ENCODE results near the gene STAC. TPM values are rescaled to one million over a fixed set of nuclear protein-coding genes. Genes with fewer than 3 reads are reported as not detected.

STAC gene
- total and polyA plus RNA-seq, 4 donors, result 0.21 to 0.56 (median 0.39) TPM

- no peaks in the 10 kb centered on the region for H3K9me3 ChIP-seq (ENCODE audit: control insufficient read depth in 4 of 4, low read length in 3 of 4)
- TF ChIP-seq REST (IDR thresholded peaks at IDR 0.05) (no peak), RXRA (IDR thresholded peaks at IDR 0.05) (no peak), ATF3 (IDR thresholded peaks at IDR 0.05) (no peak), NR2F2 (IDR thresholded peaks at IDR 0.05) (no peak), MAX (IDR thresholded peaks at IDR 0.05) (no peak), HNF4A (conservative IDR thresholded peaks at IDR 0.05) (no peak), YY1 (IDR thresholded peaks at IDR 0.05) (no peak), EGR1 (IDR thresholded peaks at IDR 0.05; ENCODE audit: low read depth in 2 of 2) (no peak), ZBTB33 (IDR thresholded peaks at IDR 0.05) (no peak), RAD21 (IDR thresholded peaks at IDR 0.05) (no peak), CTCF (IDR thresholded peaks at IDR 0.05; ENCODE audit: low read depth, low read length, missing input control) (no peak), FOXA1 (IDR thresholded peaks at IDR 0.05) (no peak), JUND (IDR thresholded peaks at IDR 0.05) (no peak), TAF1 (conservative IDR thresholded peaks at IDR 0.05) (no peak), HNF4G (IDR thresholded peaks at IDR 0.05) (no peak)
- H3K4me3 ChIP-seq (ENCODE audit: low read depth in 1 of 3, low read length in 3 of 3), result no peak overlapping the region
- H3K4me1 ChIP-seq (ENCODE audit: control insufficient read depth in 4 of 4, insufficient read depth in 4 of 4, low read length in 3 of 4), result no peaks in the 10 kb centered on the region
- H3K9ac ChIP-seq (ENCODE audit: low read depth in 1 of 2, low read length in 2 of 2), result no peak overlapping the region
- H3K36me3 ChIP-seq (ENCODE audit: control insufficient read depth in 4 of 4, insufficient read depth in 3 of 4, low read depth in 1 of 4, low read length in 3 of 4), result no peaks in the 10 kb centered on the region
- H3K27ac ChIP-seq (ENCODE audit: low read depth in 1 of 2, low read length in 2 of 2), result no peak overlapping the region
- WGBS, result 53% methylated on average over 6 of the region's 6 CpGs
- DNase-seq (ENCODE audit: low spot score), result no peak
- no peaks in the 10 kb centered on the region for H3K27me3 ChIP-seq (ENCODE audit: control insufficient read depth in 4 of 4, insufficient read depth in 4 of 4, low read length in 3 of 4)
These were observed 109.5 kb downstream of the STAC start for GRCh38 chr3:36489679-36490425.

- WGBS, result 86% methylated on average over 4 of the region's 4 CpGs
- DNase-seq (ENCODE audit: low spot score), result no peak
- no peak overlapping the region for H3K27ac ChIP-seq (ENCODE audit: low read depth in 1 of 2, low read length in 2 of 2)
- no peaks in the 10 kb centered on the region for H3K4me1 ChIP-seq (ENCODE audit: control insufficient read depth in 4 of 4, insufficient read depth in 4 of 4, low read length in 3 of 4)
- no peak overlapping the region for H3K4me3 ChIP-seq (ENCODE audit: low read depth in 1 of 3, low read length in 3 of 3)
- H3K9ac ChIP-seq (ENCODE audit: low read depth in 1 of 2, low read length in 2 of 2), result no peak overlapping the region
- H3K27me3 ChIP-seq (ENCODE audit: control insufficient read depth in 4 of 4, insufficient read depth in 4 of 4, low read length in 3 of 4), result no peaks in the 10 kb centered on the region
- no peaks in the 10 kb centered on the region for H3K36me3 ChIP-seq (ENCODE audit: control insufficient read depth in 4 of 4, insufficient read depth in 3 of 4, low read depth in 1 of 4, low read length in 3 of 4)
- no peaks in the 10 kb centered on the region for H3K9me3 ChIP-seq (ENCODE audit: control insufficient read depth in 4 of 4, low read length in 3 of 4)
- TF ChIP-seq RXRA (IDR thresholded peaks at IDR 0.05) (no peak), NR2F2 (IDR thresholded peaks at IDR 0.05) (no peak), EGR1 (IDR thresholded peaks at IDR 0.05; ENCODE audit: low read depth in 2 of 2) (no peak), FOXA1 (IDR thresholded peaks at IDR 0.05) (no peak), GABPA (IDR thresholded peaks at IDR 0.05 in 1 of 2, conservative IDR thresholded peaks at IDR 0.05 in 1 of 2) (no peak), REST (IDR thresholded peaks at IDR 0.05) (no peak), TAF1 (conservative IDR thresholded peaks at IDR 0.05) (no peak), CTCF (IDR thresholded peaks at IDR 0.05; ENCODE audit: low read depth, low read length, missing input control) (no peak), ATF3 (IDR thresholded peaks at IDR 0.05) (no peak), JUND (IDR thresholded peaks at IDR 0.05) (no peak)
These were observed 112.7 kb downstream of the STAC start for GRCh38 chr3:36493051-36493450.
